Gastroesophageal sphincter (tissue), 3 donors: Measurements from ENCODE around the gene LYST.
"Not testable (repeated sequence)": the region's sequence is repeated elsewhere in the genome, so short reads cannot be mapped to it uniquely, and the experiment has no call there.

Experiments
- CTCF ChIP-seq, 4 experiments: fragments of 200-600 bp in 2 of 4; fragments of 450-650 bp in 2 of 4; sonication (generic) in 1 of 4; IDR thresholded peaks; one replicate each; pipeline ENCODE4 v1.5.1; 2017 to 2019; ENCODE audit warnings: antibody characterized with exemption in 4 of 4, mild to moderate bottlenecking in 2 of 4, moderate library complexity in 2 of 4
- POLR2A ChIP-seq, 2 donors: fragments of 450-650 bp; IDR thresholded peaks; one replicate each; pipeline ENCODE4 v1.6.1; 2017; ENCODE audit warnings: antibody characterized with exemption in 2 of 2, mild to moderate bottlenecking in 2 of 2, moderate library complexity in 1 of 2
- POLR2AphosphoS5 ChIP-seq: sonication (generic); formaldehyde crosslinking; IDR thresholded peaks from one replicate; pipeline ENCODE4 v1.6.1; 2017; ENCODE audit warnings: antibody characterized with exemption

GRCh38 chr1:235845656-235846107, 21.0 kb downstream of the LYST start:
- not testable (repeated sequence) for TF ChIP-seq POLR2A (IDR thresholded peaks at IDR 0.05); CTCF (IDR thresholded peaks at IDR 0.05); POLR2AphosphoS5
